Measurements from ENCODE around the gene ARHGAP26. TPM values are rescaled to one million over a fixed set of nuclear protein-coding genes. Genes with fewer than 3 reads are reported as not detected.

Gene ARHGAP26
- total and polyA plus RNA-seq, 4 donors, result 5.4 to 52.3 (median 30.4) TPM

GRCh38 chr5:143205386-143205785 is 435.2 kb downstream of the ARHGAP26 start:
- Histone ChIP-seq H3K4me3 (no peak overlapping the region), H3K27ac (ENCODE audit: low read depth in 1 of 2, low read length in 1 of 2) (peak overlapping the region in 1 of 2 donors; percentile 3), H3K36me3 (ENCODE audit: control insufficient read depth in 4 of 4, insufficient read depth in 4 of 4, low read length in 4 of 4) (peaks cover 0 to 2% (median 0%) of the 10 kb centered on the region in 4 donors), H3K9me3 (ENCODE audit: control insufficient read depth in 4 of 4, insufficient read depth in 3 of 4, low read length in 3 of 4) (no peaks in the 10 kb centered on the region), H3K9ac (ENCODE audit: insufficient read depth in 1 of 2, low read length in 2 of 2) (no peak overlapping the region), H3K4me1 (ENCODE audit: control insufficient read depth in 5 of 5, insufficient read depth in 5 of 5, low read length in 5 of 5) (peaks cover 4 to 24% (median 12%) of the 10 kb centered on the region in 5 donors), H3K27me3 (ENCODE audit: control insufficient read depth in 3 of 3, insufficient read depth in 3 of 3, low read length in 2 of 3) (no peaks in the 10 kb centered on the region)
- DNase-seq (no peak), ATAC-seq (ENCODE audit: insufficient read depth, low FRiP score) (no peak)
- WGBS, 2 donors, result 95 to 97% methylated on average over 3 of the region's 3 CpGs
- TF ChIP-seq, protein P1, sequence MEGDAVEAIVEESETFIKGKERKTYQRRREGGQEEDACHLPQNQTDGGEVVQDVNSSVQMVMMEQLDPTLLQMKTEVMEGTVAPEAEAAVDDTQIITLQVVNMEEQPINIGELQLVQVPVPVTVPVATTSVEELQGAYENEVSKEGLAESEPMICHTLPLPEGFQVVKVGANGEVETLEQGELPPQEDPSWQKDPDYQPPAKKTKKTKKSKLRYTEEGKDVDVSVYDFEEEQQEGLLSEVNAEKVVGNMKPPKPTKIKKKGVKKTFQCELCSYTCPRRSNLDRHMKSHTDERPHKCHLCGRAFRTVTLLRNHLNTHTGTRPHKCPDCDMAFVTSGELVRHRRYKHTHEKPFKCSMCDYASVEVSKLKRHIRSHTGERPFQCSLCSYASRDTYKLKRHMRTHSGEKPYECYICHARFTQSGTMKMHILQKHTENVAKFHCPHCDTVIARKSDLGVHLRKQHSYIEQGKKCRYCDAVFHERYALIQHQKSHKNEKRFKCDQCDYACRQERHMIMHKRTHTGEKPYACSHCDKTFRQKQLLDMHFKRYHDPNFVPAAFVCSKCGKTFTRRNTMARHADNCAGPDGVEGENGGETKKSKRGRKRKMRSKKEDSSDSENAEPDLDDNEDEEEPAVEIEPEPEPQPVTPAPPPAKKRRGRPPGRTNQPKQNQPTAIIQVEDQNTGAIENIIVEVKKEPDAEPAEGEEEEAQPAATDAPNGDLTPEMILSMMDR (IDR thresholded peaks at IDR 0.05; ENCODE audit: control extremely low read depth, extremely low read depth), result no peak

DNA sequence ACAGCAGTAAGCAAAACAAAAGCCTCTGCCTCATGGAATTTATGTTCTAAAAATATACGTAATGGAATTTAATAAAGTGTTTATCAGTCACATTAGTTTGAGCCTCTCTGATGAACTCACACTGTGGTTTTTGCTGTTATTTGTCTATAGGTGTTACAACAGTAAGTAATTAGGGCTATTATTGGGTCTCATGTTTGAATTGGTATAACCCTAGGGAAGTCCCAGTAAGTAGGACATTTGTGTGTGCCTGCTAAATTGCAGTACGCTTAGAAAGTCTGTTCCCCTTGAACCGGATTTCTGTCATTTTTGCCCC is 435.7 kb downstream of the ARHGAP26 start:
- Histone ChIP-seq H3K9ac (ENCODE audit: insufficient read depth in 1 of 2, low read length in 2 of 2) (no peak overlapping the region), H3K27ac (ENCODE audit: low read depth in 1 of 2, low read length in 1 of 2) (no peak overlapping the region), H3K9me3 (ENCODE audit: control insufficient read depth in 4 of 4, insufficient read depth in 3 of 4, low read length in 3 of 4) (no peaks in the 10 kb centered on the region), H3K27me3 (ENCODE audit: control insufficient read depth in 3 of 3, insufficient read depth in 3 of 3, low read length in 2 of 3) (no peaks in the 10 kb centered on the region), H3K4me3 (no peak overlapping the region), H3K36me3 (ENCODE audit: control insufficient read depth in 4 of 4, insufficient read depth in 4 of 4, low read length in 4 of 4) (peaks cover 0 to 2% (median 0%) of the 10 kb centered on the region in 4 donors), H3K4me1 (ENCODE audit: control insufficient read depth in 5 of 5, insufficient read depth in 5 of 5, low read length in 5 of 5) (peaks cover 4 to 26% (median 12%) of the 10 kb centered on the region in 5 donors)
- TF ChIP-seq, protein P1 (IDR thresholded peaks at IDR 0.05; ENCODE audit: control extremely low read depth, extremely low read depth), result no peak
- DNase-seq (no peak), ATAC-seq (ENCODE audit: insufficient read depth, low FRiP score) (no peak)
- WGBS, 2 donors, result 81 to 94% methylated on average over 3 of the region's 3 CpGs

- Histone ChIP-seq H3K27ac (ENCODE audit: low read depth in 1 of 2, low read length in 1 of 2) (no peak overlapping the region), H3K4me3 (no peak overlapping the region), H3K4me1 (ENCODE audit: control insufficient read depth in 5 of 5, insufficient read depth in 5 of 5, low read length in 5 of 5) (peaks cover 3 to 23% (median 10%) of the 10 kb centered on the region in 5 donors), H3K36me3 (ENCODE audit: control insufficient read depth in 4 of 4, insufficient read depth in 4 of 4, low read length in 4 of 4) (no peaks in the 10 kb centered on the region), H3K27me3 (ENCODE audit: control insufficient read depth in 3 of 3, insufficient read depth in 3 of 3, low read length in 2 of 3) (no peaks in the 10 kb centered on the region), H3K9me3 (ENCODE audit: control insufficient read depth in 4 of 4, insufficient read depth in 3 of 4, low read length in 3 of 4) (no peaks in the 10 kb centered on the region), H3K9ac (ENCODE audit: insufficient read depth in 1 of 2, low read length in 2 of 2) (no peak overlapping the region)
- ATAC-seq (ENCODE audit: insufficient read depth, low FRiP score) (no peak), DNase-seq (no peak)
- TF ChIP-seq, protein P1 (IDR thresholded peaks at IDR 0.05; ENCODE audit: control extremely low read depth, extremely low read depth), result no peak
- WGBS, 2 donors, result 84 to 93% methylated on average over 19 of the region's 19 CpGs
Measured at GRCh38 chr5:143206196-143207053, 436.2 kb downstream of the ARHGAP26 start.

Data from lung (tissue), 12 donors.